ENCODE results near the gene WDR75.

GRCh38 chr2:189474526-189474925 is 33.3 kb downstream of the WDR75 start:
- TF ChIP-seq CTCF (IDR thresholded peaks at IDR 0.05 in 4 of 5, conservative IDR thresholded peaks at IDR 0.05 in 1 of 5) (no peak), POLR2A (IDR thresholded peaks at IDR 0.05) (no peak)
